ENCODE data around the gene TTN.

GRCh38 chr2:178787155-178787554, 20.1 kb downstream of the TTN start:
- TF ChIP-seq CTCF (IDR thresholded peaks at IDR 0.05): no peak
- TF ChIP-seq POLR2A (IDR thresholded peaks at IDR 0.05): no peak
